Daoy (cell line): ENCODE results near the gene TMEM87B. TPM values are rescaled to one million over a fixed set of nuclear protein-coding genes. Genes with fewer than 3 reads are reported as not detected.

ENCODE experiments used
- total RNA-seq: library from RNA; depleted of rRNA; stranded (reverse); fragments of >200 nt; shearing (Covaris generic); gene quantifications from 2 replicates; pipeline ENCODE4 v1.2.3, GENCODE V29; 2014; rRNA removed

Gene TMEM87B
- total RNA-seq, 1 experiment from 2014 or later: 14.1 TPM

Other genes with a start within 250 kb of the TMEM87B start
- gene ANAPC1, start 171.1 kb upstream of the TMEM87B start, total RNA-seq: 44.5 and 87.6 TPM in 2 replicates
- gene MERTK, start 156.7 kb upstream of the TMEM87B start, total RNA-seq: 0.57 and 10.2 TPM in 2 replicates
- 0.68 TPM in 1 of 2 replicates, not detected in the other for gene FBLN7, start 83.1 kb downstream of the TMEM87B start, total RNA-seq
- 7.3 and 10.2 TPM in 2 replicates for gene ZC3H8, start 199.8 kb downstream of the TMEM87B start, total RNA-seq
- gene ZC3H6, start 220.3 kb downstream of the TMEM87B start, total RNA-seq: 0.36 and 0.69 TPM in 2 replicates